ENCODE results near the gene CACNA1H. TPM values are rescaled to one million over a fixed set of nuclear protein-coding genes. Genes with fewer than 3 reads are reported as not detected.
"Not testable (repeated sequence)": the region's sequence is repeated elsewhere in the genome, so short reads cannot be mapped to it uniquely, and the experiment has no call there.

CACNA1H gene
- total and polyA plus RNA-seq, 3 experiments from 2014 or later, result 0.31 to 0.42 (median 0.40) TPM

GRCh38 chr16:1265826-1266225, 112.9 kb downstream of the CACNA1H start:
- Histone ChIP-seq H3K27ac (ENCODE audit: low read depth, low read length) (no peak overlapping the region), H3K4me3 (ENCODE audit: low read length) (no peak overlapping the region), H3K27me3 (ENCODE audit: insufficient read depth, low read length, poor library complexity, severe bottlenecking) (no peaks in the 10 kb centered on the region), H3K4me1 (ENCODE audit: insufficient read depth, low read length) (no peaks in the 10 kb centered on the region), H3K36me3 (ENCODE audit: insufficient read depth, low read length) (no peaks in the 10 kb centered on the region), H3K9me3 (ENCODE audit: low read length) (no peaks in the 10 kb centered on the region)
- Mint-ChIP-seq H3K4me3 (no peak overlapping the region), H3K36me3 (no peaks in the 10 kb centered on the region), H3K4me1 (no peaks in the 10 kb centered on the region), H3K27ac (no peak overlapping the region), H3K27me3 (peaks cover 7 to 15% of the 10 kb centered on the region in 2 donors), H3K9me3 (no peaks in the 10 kb centered on the region)
- ChIA-PET CTCF (no interaction called here), POLR2A (no interaction called here)
- DNase-seq, result no peak

DNA sequence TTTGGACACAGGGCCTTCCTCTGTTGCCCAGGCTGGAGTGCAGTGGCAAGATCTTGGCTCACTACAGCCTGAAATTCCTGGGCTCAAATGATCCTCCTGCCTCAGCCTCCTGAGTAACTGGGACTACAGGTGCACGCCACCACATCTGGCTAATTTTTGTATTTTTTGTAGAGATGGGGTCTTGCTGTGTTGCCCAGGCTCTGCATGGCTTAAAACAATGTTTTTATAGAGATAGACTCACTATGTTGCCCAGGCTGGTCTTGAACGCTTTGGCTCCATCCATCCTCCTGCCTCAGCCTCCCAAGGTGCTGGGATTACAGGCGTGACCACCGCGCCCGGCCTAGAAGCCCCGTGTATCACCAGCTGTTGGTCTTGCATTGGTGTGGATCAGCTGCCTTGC, 116.5 kb downstream of the CACNA1H start:
- DNase-seq; H3K4me3 ChIP-seq (ENCODE audit: low read length); H3K4me1 Mint-ChIP-seq; H3K4me3 Mint-ChIP-seq; CTCF ChIA-PET; H3K9me3 ChIP-seq (ENCODE audit: low read length); H3K36me3 ChIP-seq (ENCODE audit: insufficient read depth, low read length); H3K36me3 Mint-ChIP-seq; H3K27ac ChIP-seq (ENCODE audit: low read depth, low read length); H3K27ac Mint-ChIP-seq; POLR2A ChIA-PET; H3K27me3 ChIP-seq (ENCODE audit: insufficient read depth, low read length, poor library complexity, severe bottlenecking); H3K9me3 Mint-ChIP-seq; H3K4me1 ChIP-seq (ENCODE audit: insufficient read depth, low read length): not testable (repeated sequence)
- H3K27me3 Mint-ChIP-seq, result peaks cover 8 to 15% of the 10 kb centered on the region in 2 donors

- DNase-seq, result no peak
- H3K27me3 Mint-ChIP-seq, result peaks cover 12 to 23% of the 10 kb centered on the region in 2 donors
- POLR2A ChIA-PET, result no interaction called here
- Histone ChIP-seq H3K27me3 (ENCODE audit: insufficient read depth, low read length, poor library complexity, severe bottlenecking) (no peaks in the 10 kb centered on the region), H3K36me3 (ENCODE audit: insufficient read depth, low read length) (no peaks in the 10 kb centered on the region), H3K4me3 (ENCODE audit: low read length) (no peak overlapping the region), H3K4me1 (ENCODE audit: insufficient read depth, low read length) (no peaks in the 10 kb centered on the region), H3K9me3 (ENCODE audit: low read length) (no peaks in the 10 kb centered on the region), H3K27ac (ENCODE audit: low read depth, low read length) (no peak overlapping the region)
- no peak overlapping the region for H3K27ac Mint-ChIP-seq
- CTCF ChIA-PET, result no interaction called here
- H3K9me3 Mint-ChIP-seq, result no peaks in the 10 kb centered on the region
- H3K4me1 Mint-ChIP-seq, result peaks cover 0 to 5% (median 0%) of the 10 kb centered on the region in 3 donors
- no peaks in the 10 kb centered on the region for H3K36me3 Mint-ChIP-seq
- H3K4me3 Mint-ChIP-seq, result no peak overlapping the region
These were observed 118.4 kb downstream of the CACNA1H start for GRCh38 chr16:1271380-1271723.

Other genes starting within 250 kb of the CACNA1H start
- 10 to 100 TPM; 11.7 to 14.0 TPM for gene LMF1, start 182.1 kb upstream of the CACNA1H start, total RNA-seq
- gene LMF1, start 182.1 kb upstream of the CACNA1H start, polyA plus RNA-seq, result 15.8 TPM
- gene SOX8, start 171.3 kb upstream of the CACNA1H start, total RNA-seq, result under 1 TPM; 0.39 to 0.62 TPM
- gene SOX8, start 171.3 kb upstream of the CACNA1H start, polyA plus RNA-seq, result 0.39 TPM
- gene SSTR5, start 80.4 kb upstream of the CACNA1H start, total RNA-seq, result not detected
- gene SSTR5, start 80.4 kb upstream of the CACNA1H start, polyA plus RNA-seq, result not detected
- not detected for gene C1QTNF8, start 56.9 kb upstream of the CACNA1H start, total RNA-seq
- gene C1QTNF8, start 56.9 kb upstream of the CACNA1H start, polyA plus RNA-seq, result not detected
- gene TPSG1, start 72.2 kb downstream of the CACNA1H start, total RNA-seq, result not detected
- gene TPSG1, start 72.2 kb downstream of the CACNA1H start, polyA plus RNA-seq, result not detected
- not detected for gene TPSB2, start 77.1 kb downstream of the CACNA1H start, total RNA-seq
- gene TPSB2, start 77.1 kb downstream of the CACNA1H start, polyA plus RNA-seq, result not detected
- not detected for gene TPSAB1, start 87.6 kb downstream of the CACNA1H start, total RNA-seq
- gene TPSAB1, start 87.6 kb downstream of the CACNA1H start, polyA plus RNA-seq, result not detected
- gene TPSD1, start 103.0 kb downstream of the CACNA1H start, total RNA-seq, result not detected
- not detected for gene TPSD1, start 103.0 kb downstream of the CACNA1H start, polyA plus RNA-seq
- gene UBE2I, start 156.5 kb downstream of the CACNA1H start, total RNA-seq, result 100 to 1,000 TPM; 238 to 257 TPM
- gene UBE2I, start 156.5 kb downstream of the CACNA1H start, polyA plus RNA-seq, result 101 TPM
- 1 to 10 TPM; 7.2 to 7.5 TPM for gene BAIAP3, start 180.5 kb downstream of the CACNA1H start, total RNA-seq
- 8.3 TPM for gene BAIAP3, start 180.5 kb downstream of the CACNA1H start, polyA plus RNA-seq
- gene TSR3, start 198.8 kb downstream of the CACNA1H start, total RNA-seq, result 100 to 1,000 TPM in 1 of 2 experiments, 10 to 100 TPM in 1; 91.8 to 102 TPM
- gene TSR3, start 198.8 kb downstream of the CACNA1H start, polyA plus RNA-seq, result 109 TPM
- gene GNPTG, start 198.8 kb downstream of the CACNA1H start, total RNA-seq, result 10 to 100 TPM; 32.3 to 34.4 TPM
- gene GNPTG, start 198.8 kb downstream of the CACNA1H start, polyA plus RNA-seq, result 63.3 TPM

Measured in CD8-positive, alpha-beta memory T cell (primary cell).